ENCODE results near the gene NDUFA8.

GRCh38 chr9:122201641-122202040, 42.1 kb upstream of the NDUFA8 start:
- TF ChIP-seq CTCF (conservative IDR thresholded peaks at IDR 0.05; ENCODE audit: low read depth, low read length): no peak
- no peak for TF ChIP-seq POLR2A (IDR thresholded peaks at IDR 0.05; ENCODE audit: low read depth, low read length)
- TF ChIP-seq CEBPB (IDR thresholded peaks at IDR 0.05; ENCODE audit: low read depth, low read length): no peak
- TF ChIP-seq RCOR1 (IDR thresholded peaks at IDR 0.05; ENCODE audit: insufficient replicate concordance, low read length): no peak
- TF ChIP-seq CHD1 (IDR thresholded peaks at IDR 0.05; ENCODE audit: low read depth, low read length): no peak
- TF ChIP-seq BHLHE40 (IDR thresholded peaks at IDR 0.05; ENCODE audit: low read depth, low read length): no peak
- TF ChIP-seq RFX5 (IDR thresholded peaks at IDR 0.05; ENCODE audit: low read depth, low read length): no peak
- TF ChIP-seq ELK1 (IDR thresholded peaks at IDR 0.05; ENCODE audit: borderline replicate concordance, low read depth, low read length): no peak
- no peak for TF ChIP-seq RAD21 (IDR thresholded peaks at IDR 0.05; ENCODE audit: low read length)
- 0 out of 2 replicates have a peak, but pooled peaks have one; percentile 0 for TF ChIP-seq MAZ (IDR thresholded peaks at IDR 0.05; ENCODE audit: borderline replicate concordance, low read depth, low read length)
- TF ChIP-seq, protein P1, sequence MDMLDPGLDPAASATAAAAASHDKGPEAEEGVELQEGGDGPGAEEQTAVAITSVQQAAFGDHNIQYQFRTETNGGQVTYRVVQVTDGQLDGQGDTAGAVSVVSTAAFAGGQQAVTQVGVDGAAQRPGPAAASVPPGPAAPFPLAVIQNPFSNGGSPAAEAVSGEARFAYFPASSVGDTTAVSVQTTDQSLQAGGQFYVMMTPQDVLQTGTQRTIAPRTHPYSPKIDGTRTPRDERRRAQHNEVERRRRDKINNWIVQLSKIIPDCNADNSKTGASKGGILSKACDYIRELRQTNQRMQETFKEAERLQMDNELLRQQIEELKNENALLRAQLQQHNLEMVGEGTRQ (IDR thresholded peaks at IDR 0.05; ENCODE audit: low read depth, low read length): no peak
- TF ChIP-seq SMC3 (IDR thresholded peaks at IDR 0.05; ENCODE audit: low read depth, low read length): no peak
- TF ChIP-seq FOS (IDR thresholded peaks at IDR 0.05; ENCODE audit: low read depth, low read length): no peak

Data from IMR-90 (cell line).